ENCODE measurements around the gene DLG2.
"Not testable (repeated sequence)": the region's sequence is repeated elsewhere in the genome, so short reads cannot be mapped to it uniquely, and the experiment has no call there.

The DLG2 gene

DNA sequence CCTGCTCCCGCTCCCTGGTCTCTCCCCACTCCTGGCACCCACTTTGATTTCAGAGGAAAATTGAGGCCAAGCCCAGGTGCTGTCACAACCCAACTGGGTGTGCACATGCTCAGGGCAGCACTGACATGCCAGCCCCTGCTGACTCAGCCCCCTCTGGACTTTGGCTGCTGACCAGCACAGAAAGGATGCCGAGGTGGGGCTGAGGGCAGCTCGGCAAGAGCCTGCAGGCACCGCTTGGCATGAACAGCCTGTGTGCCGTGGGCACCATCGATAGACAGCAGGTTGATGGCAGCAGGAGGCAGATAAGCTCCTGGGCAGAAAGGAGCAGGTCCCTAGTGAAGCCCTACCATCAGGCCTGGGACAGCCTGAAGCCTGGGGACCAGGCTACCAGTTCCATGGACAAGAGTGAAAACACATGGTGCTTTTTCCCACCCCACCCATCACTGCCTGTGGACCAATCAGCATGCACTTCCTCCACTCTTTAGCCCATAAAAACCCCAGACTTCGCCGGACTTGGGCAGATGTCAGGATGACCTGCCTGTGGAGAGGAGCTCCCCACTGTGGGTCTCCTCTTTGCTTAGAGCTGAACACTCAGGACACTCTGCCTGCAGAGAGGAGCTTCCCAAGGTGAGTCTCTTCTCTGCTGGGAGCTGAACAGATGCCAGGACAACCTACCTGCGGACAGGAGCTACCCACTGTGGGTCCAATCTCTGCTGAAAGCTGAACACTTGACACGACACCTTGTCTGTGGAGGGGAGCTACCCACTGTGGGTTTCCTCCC, 832.3 kb downstream of the DLG2 start:
- no peak overlapping the region for H3K4me3 Mint-ChIP-seq
- no peak overlapping the region for H3K27ac Mint-ChIP-seq

DNA sequence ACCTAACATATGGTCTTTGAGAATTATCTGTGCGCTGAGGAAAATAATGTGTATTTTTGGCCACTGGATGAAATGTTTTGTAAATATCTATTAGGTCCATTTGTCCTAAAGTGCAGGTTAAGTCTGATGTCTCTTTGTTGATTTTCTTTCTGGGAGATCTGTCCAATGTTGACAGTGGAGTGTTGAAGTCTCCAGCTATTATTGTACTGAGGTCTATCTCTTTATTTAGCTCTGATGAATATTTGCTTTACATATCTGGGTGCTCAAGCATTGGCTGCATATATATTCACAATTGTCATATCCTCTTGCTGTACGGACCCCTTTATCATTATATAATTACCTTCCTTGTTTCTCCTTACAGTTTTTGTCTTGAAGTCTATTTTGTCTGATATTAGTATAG, 833.8 kb downstream of the DLG2 start:
- no peak overlapping the region for H3K4me3 Mint-ChIP-seq
- H3K36me3 Mint-ChIP-seq (ENCODE audit: low read depth) = no peaks in the 10 kb centered on the region
- TF ChIP-seq, protein P1, sequence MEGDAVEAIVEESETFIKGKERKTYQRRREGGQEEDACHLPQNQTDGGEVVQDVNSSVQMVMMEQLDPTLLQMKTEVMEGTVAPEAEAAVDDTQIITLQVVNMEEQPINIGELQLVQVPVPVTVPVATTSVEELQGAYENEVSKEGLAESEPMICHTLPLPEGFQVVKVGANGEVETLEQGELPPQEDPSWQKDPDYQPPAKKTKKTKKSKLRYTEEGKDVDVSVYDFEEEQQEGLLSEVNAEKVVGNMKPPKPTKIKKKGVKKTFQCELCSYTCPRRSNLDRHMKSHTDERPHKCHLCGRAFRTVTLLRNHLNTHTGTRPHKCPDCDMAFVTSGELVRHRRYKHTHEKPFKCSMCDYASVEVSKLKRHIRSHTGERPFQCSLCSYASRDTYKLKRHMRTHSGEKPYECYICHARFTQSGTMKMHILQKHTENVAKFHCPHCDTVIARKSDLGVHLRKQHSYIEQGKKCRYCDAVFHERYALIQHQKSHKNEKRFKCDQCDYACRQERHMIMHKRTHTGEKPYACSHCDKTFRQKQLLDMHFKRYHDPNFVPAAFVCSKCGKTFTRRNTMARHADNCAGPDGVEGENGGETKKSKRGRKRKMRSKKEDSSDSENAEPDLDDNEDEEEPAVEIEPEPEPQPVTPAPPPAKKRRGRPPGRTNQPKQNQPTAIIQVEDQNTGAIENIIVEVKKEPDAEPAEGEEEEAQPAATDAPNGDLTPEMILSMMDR (IDR thresholded peaks at IDR 0.05; ENCODE audit: unreplicated experiment in 3 of 3) = no peak
- H3K4me1 Mint-ChIP-seq = no peaks in the 10 kb centered on the region
- H3K27me3 Mint-ChIP-seq (ENCODE audit: low read depth) = peaks cover 3% of the 10 kb centered on the region
- H3K9me3 Mint-ChIP-seq = no peaks in the 10 kb centered on the region
- no peak overlapping the region for H3K27ac Mint-ChIP-seq

More for the DNA sequence above, 832.3 kb downstream of the DLG2 start:
- Mint-ChIP-seq H3K9me3 (no peaks in the 10 kb centered on the region), H3K4me1 (peaks cover 4% of the 10 kb centered on the region), H3K27me3 (ENCODE audit: low read depth) (peaks cover 3% of the 10 kb centered on the region), H3K36me3 (ENCODE audit: low read depth) (no peaks in the 10 kb centered on the region)
- TF ChIP-seq, protein P1 (IDR thresholded peaks at IDR 0.05; ENCODE audit: unreplicated experiment in 3 of 3) = no peak

DNA sequence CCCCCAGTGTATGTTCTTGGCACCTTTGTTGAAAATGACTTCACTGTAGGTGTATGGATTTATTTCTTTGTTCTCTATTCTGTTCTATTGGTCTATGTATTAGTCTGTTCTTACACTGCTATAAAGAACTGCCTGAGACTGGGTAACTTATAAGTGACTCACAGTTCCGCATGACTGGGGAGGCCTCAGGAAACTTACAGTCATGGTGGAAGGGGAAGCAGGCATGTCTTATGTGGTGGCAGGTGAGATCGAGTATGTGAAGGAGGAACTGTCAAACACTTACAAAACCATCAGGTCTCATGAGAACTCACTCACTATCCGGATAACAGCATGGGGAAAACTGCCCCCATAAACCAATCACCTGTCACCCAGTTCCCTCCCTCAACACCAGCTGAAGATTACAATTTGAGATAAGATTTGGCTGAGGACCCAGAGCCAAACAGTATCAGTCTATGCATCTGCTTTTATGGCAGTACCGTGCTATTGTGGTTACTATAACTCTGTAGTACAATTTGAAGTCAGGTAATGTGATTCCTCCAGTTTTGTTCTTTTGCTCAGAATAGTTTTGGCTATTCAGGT, 836.2 kb downstream of the DLG2 start:
- peaks cover 3% of the 10 kb centered on the region for H3K36me3 Mint-ChIP-seq (ENCODE audit: low read depth)
- no peak overlapping the region for H3K27ac Mint-ChIP-seq
- TF ChIP-seq, protein P1 (IDR thresholded peaks at IDR 0.05; ENCODE audit: unreplicated experiment in 3 of 3) = no peak

DNA sequence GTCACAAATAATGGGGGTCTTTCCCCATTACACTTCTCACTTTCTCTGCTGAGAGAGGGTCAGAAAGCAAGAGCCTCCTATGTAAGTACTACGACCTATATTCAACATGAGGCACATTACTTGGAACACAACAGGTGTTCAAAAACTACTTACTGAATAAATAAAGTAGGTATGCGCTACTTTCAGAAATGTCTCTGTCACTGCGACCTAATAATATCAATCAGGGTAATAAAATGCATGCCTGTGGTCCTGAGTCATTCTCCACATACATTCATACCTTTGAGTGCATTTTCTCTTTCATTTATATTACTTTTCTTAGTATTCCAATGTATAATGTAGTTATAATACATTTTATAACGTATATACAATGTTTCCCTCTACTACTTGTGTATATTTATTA, 838.9 kb downstream of the DLG2 start:
- Mint-ChIP-seq H3K4me1 (no peaks in the 10 kb centered on the region), H3K9me3 (no peaks in the 10 kb centered on the region), H3K27ac (no peak overlapping the region), H3K27me3 (ENCODE audit: low read depth) (no peaks in the 10 kb centered on the region), H3K4me3 (no peak overlapping the region), H3K36me3 (ENCODE audit: low read depth) (peaks cover 3% of the 10 kb centered on the region)
- TF ChIP-seq, protein P1 (IDR thresholded peaks at IDR 0.05; ENCODE audit: unreplicated experiment in 3 of 3) = no peak

More for the DNA sequence above, 836.2 kb downstream of the DLG2 start:
- Mint-ChIP-seq H3K4me1 (no peaks in the 10 kb centered on the region), H3K4me3 (no peak overlapping the region), H3K27me3 (ENCODE audit: low read depth) (no peaks in the 10 kb centered on the region), H3K9me3 (no peaks in the 10 kb centered on the region)

DNA sequence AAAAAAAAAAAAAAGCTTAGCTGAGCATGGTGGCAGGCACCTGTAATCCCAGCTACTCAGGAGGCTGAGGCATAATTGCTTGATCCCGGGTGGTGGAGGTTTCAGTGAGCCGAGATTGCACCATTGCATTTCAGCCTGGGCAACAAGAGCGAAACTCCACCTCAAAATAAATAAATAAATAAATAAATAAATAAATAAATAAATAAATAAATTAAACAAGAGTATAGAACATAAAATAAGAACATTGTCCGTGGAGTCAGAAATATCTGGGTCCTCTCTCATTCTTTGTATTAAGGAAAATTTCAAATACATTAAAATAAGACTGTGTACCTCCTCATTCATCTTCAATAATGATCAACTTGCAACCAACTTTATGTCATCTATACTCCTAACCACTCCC, 843.0 kb downstream of the DLG2 start:
- H3K9me3 Mint-ChIP-seq; H3K4me3 Mint-ChIP-seq; H3K27me3 Mint-ChIP-seq (ENCODE audit: low read depth): not testable (repeated sequence)

DNA sequence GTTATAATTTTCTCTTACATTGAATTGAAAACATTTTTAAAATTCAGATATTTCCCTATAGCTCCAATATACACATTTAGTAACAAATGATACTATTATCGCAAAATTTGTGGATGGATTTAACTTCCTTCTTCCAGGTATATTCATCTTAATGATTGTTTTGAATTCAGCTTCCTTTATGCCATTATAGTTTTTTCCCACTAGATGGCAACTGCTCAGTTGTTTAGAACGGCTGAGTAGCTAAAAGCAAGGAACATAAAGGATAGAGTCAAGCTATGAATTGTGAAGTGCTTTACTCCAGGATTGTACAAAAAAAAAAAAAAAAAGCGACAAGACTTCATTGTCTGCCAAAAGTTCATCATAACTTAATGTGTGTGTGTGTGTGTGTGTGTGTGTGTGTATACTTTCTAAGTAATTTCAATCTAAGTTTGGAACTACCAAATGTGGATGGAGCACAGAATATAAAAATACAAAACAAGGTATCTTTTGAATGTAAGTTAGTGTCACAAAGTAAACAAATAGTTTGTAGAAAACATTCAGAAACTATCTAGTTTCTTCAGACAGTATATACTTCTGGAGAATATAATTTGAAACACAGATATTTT, 846.4 kb downstream of the DLG2 start:
- no peaks in the 10 kb centered on the region for H3K36me3 Mint-ChIP-seq (ENCODE audit: low read depth)
- H3K4me1 Mint-ChIP-seq = no peaks in the 10 kb centered on the region
- TF ChIP-seq, protein P1 (IDR thresholded peaks at IDR 0.05; ENCODE audit: unreplicated experiment in 3 of 3) = peak; percentile 43 to 66 (median 53)
- no peak overlapping the region for H3K27ac Mint-ChIP-seq
- no peaks in the 10 kb centered on the region for H3K9me3 Mint-ChIP-seq
- no peak overlapping the region for H3K4me3 Mint-ChIP-seq
- no peaks in the 10 kb centered on the region for H3K27me3 Mint-ChIP-seq (ENCODE audit: low read depth)

More for the DNA sequence above, 843.0 kb downstream of the DLG2 start:
- not testable (repeated sequence) for H3K4me1 Mint-ChIP-seq; H3K36me3 Mint-ChIP-seq (ENCODE audit: low read depth); H3K27ac Mint-ChIP-seq

Data from nephron (organoid).